Natural killer cell (primary cell): ENCODE measurements around the gene PYGL. TPM values are rescaled to one million over a fixed set of nuclear protein-coding genes. Genes with fewer than 3 reads are reported as not detected.

Experiments
- ATAC-seq, 3 donors: fragments of 150-1000 bp in 2 of 3; fragments of 200-7000 bp in 1 of 3; cut with Tn5 transposase; 1 replicate in 1 of 3; 2 replicates in 2 of 3; pipeline ENCODE4 v1.10.0; 2021; ENCODE audit warnings: mild to moderate bottlenecking in 2 of 3, moderate library complexity in 2 of 3
- DNase-seq, 2 donors: peaks; one replicate each; pipeline versions ENCODE4 v3.0.0 to v3.0.0-alpha.2; 2013 to 2021; ENCODE audit warnings: mixed read lengths in 1 of 2
- H3K27ac ChIP-seq: one replicate; pipeline ENCODE4 v1.5.1; 2013; ENCODE audit warnings: mild to moderate bottlenecking, low read length
- H3K27me3 ChIP-seq: one replicate; pipeline ENCODE4 v1.6.1; 2013; ENCODE audit warnings: low read length; ENCODE audit not compliant: control insufficient read depth, insufficient read depth
- H3K36me3 ChIP-seq: one replicate; pipeline ENCODE4 v1.6.1; 2013; ENCODE audit warnings: low read length; ENCODE audit not compliant: control insufficient read depth, insufficient read depth
- H3K4me1 ChIP-seq: one replicate; pipeline ENCODE4 v1.6.1; 2013; ENCODE audit warnings: low read length; ENCODE audit not compliant: control insufficient read depth, insufficient read depth
- H3K4me3 ChIP-seq: one replicate; pipeline ENCODE4 v1.5.1; 2013; ENCODE audit warnings: low read length
- H3K9me3 ChIP-seq: one replicate; pipeline ENCODE4 v1.6.1; 2013; ENCODE audit warnings: low read length; ENCODE audit not compliant: control insufficient read depth, insufficient read depth
- H3K27ac Mint-ChIP-seq, 2 donors: one replicate each; pipeline ENCODE4 v1.8.0; 2022; ENCODE audit warnings: mild to moderate bottlenecking in 2 of 2, mixed read lengths in 2 of 2, moderate library complexity in 1 of 2
- H3K27me3 Mint-ChIP-seq, 2 donors: one replicate each; pipeline ENCODE4 v1.8.0; 2022; ENCODE audit warnings: low read depth in 2 of 2, mixed read lengths in 2 of 2
- H3K36me3 Mint-ChIP-seq: one replicate; pipeline ENCODE4 v1.8.0; 2022; ENCODE audit warnings: mixed read lengths
- H3K4me1 Mint-ChIP-seq, 2 donors: one replicate each; pipeline ENCODE4 v1.8.0; 2022; ENCODE audit warnings: mixed read lengths in 2 of 2
- H3K4me3 Mint-ChIP-seq: one replicate; pipeline ENCODE4 v1.8.0; 2022; ENCODE audit warnings: mild to moderate bottlenecking, moderate library complexity, mixed read lengths
- H3K9me3 Mint-ChIP-seq, 2 donors: one replicate each; pipeline ENCODE4 v1.8.0; 2022; ENCODE audit warnings: mixed read lengths in 2 of 2
- CTCF ChIP-seq: fragments of 200-600 bp; IDR thresholded peaks from one replicate; pipeline ENCODE4 v1.8.0; 2022; ENCODE audit warnings: antibody characterized with exemption
- WGBS: methylation state at CpG from one replicate; pipeline ENCODE4 v1.1.7; 2013; ENCODE audit warnings: missing lambda C conversion rate; ENCODE audit not compliant: insufficient coverage; 5-methylcytosine and 5-hydroxymethylcytosine counted together
- intact Hi-C: fragments of 100-400 bp; cut with micrococcal nuclease; formaldehyde crosslinking; loops from one replicate; pipeline ENCODE4 v1.14.2; 2022
- total RNA-seq, 4 donors: library from RNA; stranded (reverse); fragments of 120-200 nt in 1 of 4; gene quantifications; one replicate each; pipeline versions ENCODE4 v1.2.3 to v1.2.4, GENCODE V29; 2013 to 2022

PYGL gene
- total RNA-seq, 3 donors from 2014 or later (not counting 1 experiment from before 2014, with no cell fraction given) = 2.0 to 22.3 (median 3.2) TPM

- H3K4me3 Mint-ChIP-seq = no peak overlapping the region
- no peak overlapping the region for H3K27ac Mint-ChIP-seq
- intact Hi-C loops = loop anchor here (10.0 kb wide), 1 partner anchor 260 kb away; no protein-coding TSS in a partner anchor
Observed at GRCh38 chr14:50864946-50865345, 79.3 kb downstream of the PYGL start.

GRCh38 chr14:50864237-50864636 lies 80.0 kb downstream of the PYGL start:
- Mint-ChIP-seq H3K9me3 (no peaks in the 10 kb centered on the region), H3K27ac (no peak overlapping the region), H3K27me3 (peaks cover 22 to 51% of the 10 kb centered on the region in 2 donors), H3K4me1 (peaks cover 0 to 9% of the 10 kb centered on the region in 2 donors), H3K4me3 (no peak overlapping the region), H3K36me3 (no peaks in the 10 kb centered on the region)
- intact Hi-C loops = loop anchor here (10.0 kb wide), 1 partner anchor 259 kb away; no protein-coding TSS in a partner anchor
- no peak for TF ChIP-seq CTCF
- H3K27ac ChIP-seq = no peak overlapping the region
- no peaks in the 10 kb centered on the region for H3K9me3 ChIP-seq
- H3K4me1 ChIP-seq = peaks cover 11% of the 10 kb centered on the region
- no peaks in the 10 kb centered on the region for H3K36me3 ChIP-seq
- no peak for DNase-seq
- ATAC-seq = no peak
- no peak overlapping the region for H3K4me3 ChIP-seq
- H3K27me3 ChIP-seq = peaks cover 4% of the 10 kb centered on the region

More at GRCh38 chr14:50864946-50865345, 79.3 kb downstream of the PYGL start:
- DNase-seq (no peak), ATAC-seq (no peak)
- TF ChIP-seq CTCF = no peak
- H3K4me1 Mint-ChIP-seq = peaks cover 0 to 8% of the 10 kb centered on the region in 2 donors
- no peaks in the 10 kb centered on the region for H3K9me3 Mint-ChIP-seq
- peaks cover 27 to 58% of the 10 kb centered on the region in 2 donors for H3K27me3 Mint-ChIP-seq
- H3K36me3 Mint-ChIP-seq = no peaks in the 10 kb centered on the region
- Histone ChIP-seq H3K27me3 (peaks cover 8% of the 10 kb centered on the region), H3K4me1 (peaks cover 4% of the 10 kb centered on the region), H3K9me3 (no peaks in the 10 kb centered on the region), H3K36me3 (no peaks in the 10 kb centered on the region), H3K4me3 (no peak overlapping the region), H3K27ac (no peak overlapping the region)
- WGBS = 100% methylated on average over 2 of the region's 5 CpGs

GRCh38 chr14:50862036-50862570 lies 82.2 kb downstream of the PYGL start:
- 85% methylated on average over 4 of the region's 4 CpGs for WGBS
- no peak for TF ChIP-seq CTCF
- no peak overlapping the region for H3K4me3 ChIP-seq

More at GRCh38 chr14:50862036-50862570, 82.2 kb downstream of the PYGL start:
- H3K9me3 Mint-ChIP-seq = no peaks in the 10 kb centered on the region
- H3K27ac Mint-ChIP-seq = no peak overlapping the region
- peak overlapping the region; percentile 35 for H3K4me3 Mint-ChIP-seq
- H3K36me3 Mint-ChIP-seq = no peaks in the 10 kb centered on the region
- peaks cover 14 to 32% of the 10 kb centered on the region in 2 donors for H3K27me3 Mint-ChIP-seq
- DNase-seq (no peak), ATAC-seq (no peak)
- peaks cover under 1% of the 10 kb centered on the region for H3K27me3 ChIP-seq
- H3K9me3 ChIP-seq = no peaks in the 10 kb centered on the region
- no peak overlapping the region for H3K27ac ChIP-seq
- intact Hi-C loops = loop anchor here (10.0 kb wide), 1 partner anchor 257 kb away; no protein-coding TSS in a partner anchor
- H3K36me3 ChIP-seq = no peaks in the 10 kb centered on the region
- H3K4me1 Mint-ChIP-seq = peaks cover 0 to 9% of the 10 kb centered on the region in 2 donors
- H3K4me1 ChIP-seq = peaks cover 12% of the 10 kb centered on the region
